ENCODE data around the gene CD151. TPM values are rescaled to one million over a fixed set of nuclear protein-coding genes. Genes with fewer than 3 reads are reported as not detected.

Gene CD151
- total and polyA plus RNA-seq, 2 experiments from 2014 or later, result 62.9 to 109 TPM

GRCh38 chr11:808427-809286 is 24.1 kb upstream of the CD151 start:
- Mint-ChIP-seq H3K27me3 (ENCODE audit: insufficient read depth, low read depth, poor library complexity) (peaks cover 37% of the 10 kb centered on the region), H3K4me3 (peak overlapping the region; percentile 94), H3K36me3 (ENCODE audit: low read depth) (peaks cover 35% of the 10 kb centered on the region), H3K4me1 (peaks cover 24% of the 10 kb centered on the region), H3K9me3 (peaks cover 5% of the 10 kb centered on the region; the same call in 1 of the 3 replicates), H3K27ac (peak overlapping the region; percentile 97)
- no peak for DNase-seq (ENCODE audit: low spot score)
- Histone ChIP-seq H3K9me2 (ENCODE audit: insufficient read depth) (no peaks in the 10 kb centered on the region), H3K27me3 (ENCODE audit: insufficient read depth) (no peaks in the 10 kb centered on the region), H3K79me2 (replicated peaks; ENCODE audit: insufficient read depth) (peaks cover 38% of the 10 kb centered on the region), H3K4me2 (peak overlapping the region; percentile 99), H3K4me3 (peak overlapping the region; percentile 98), H3F3A (replicated peaks; ENCODE audit: low read depth) (peaks cover 55% of the 10 kb centered on the region), H3K27ac (ENCODE audit: low read depth) (peak overlapping the region; percentile 55; the same call in 1 of the 2 replicates), H3K4me1 (ENCODE audit: insufficient read depth) (peaks cover 19% of the 10 kb centered on the region), H2AFZ (peak overlapping the region; percentile 74), H4K20me1 (replicated peaks; ENCODE audit: insufficient read depth) (peaks cover 16% of the 10 kb centered on the region), H3K36me3 (ENCODE audit: insufficient read depth) (peaks cover 22% of the 10 kb centered on the region)
- ATAC-seq, result no peak
- TF ChIP-seq EZH2phosphoT487 (IDR thresholded peaks at IDR 0.05; ENCODE audit: unreplicated experiment), result no peak
- no peak for TF ChIP-seq ETS1 (IDR thresholded peaks at IDR 0.05)
- TF ChIP-seq REST (IDR thresholded peaks at IDR 0.05; ENCODE audit: unreplicated experiment), result no peak
- TF ChIP-seq JUNB (IDR thresholded peaks at IDR 0.05; ENCODE audit: unreplicated experiment), result no peak
- no peak for TF ChIP-seq ZNF462 (CRISPR knock-in tag; IDR thresholded peaks at IDR 0.05)
- TF ChIP-seq ZNF331 (CRISPR knock-in tag; IDR thresholded peaks at IDR 0.05; ENCODE audit: low read depth), result no peak
- TF ChIP-seq NANOG (IDR thresholded peaks at IDR 0.05; ENCODE audit: borderline replicate concordance), result no peak
- TF ChIP-seq EZH2 (IDR thresholded peaks at IDR 0.05; ENCODE audit: low read depth, unreplicated experiment), result no peak
- TF ChIP-seq CREB1 (CRISPR knock-in tag; IDR thresholded peaks at IDR 0.05; ENCODE audit: low read depth), result no peak
- no peak for TF ChIP-seq POLR2AphosphoS5 (IDR thresholded peaks at IDR 0.05; ENCODE audit: low read depth)
- TF ChIP-seq ZNF114 (CRISPR knock-in tag; IDR thresholded peaks at IDR 0.05), result no peak
- TF ChIP-seq STAT1 (IDR thresholded peaks at IDR 0.05; ENCODE audit: unreplicated experiment), result no peak
- no peak for TF ChIP-seq CTCF (conservative IDR thresholded peaks at IDR 0.05; ENCODE audit: low read depth in 2 of 2)
